OCI-M1 (cell line): ENCODE results near the gene ATAD1.
"Not testable (repeated sequence)": the region's sequence is repeated elsewhere in the genome, so short reads cannot be mapped to it uniquely, and the experiment has no call there.

Source experiments
- DNase-seq: peaks from one replicate; lab custom pipeline; 2025; lab: John Stamatoyannopoulos, UW

The ATAD1 gene

DNA sequence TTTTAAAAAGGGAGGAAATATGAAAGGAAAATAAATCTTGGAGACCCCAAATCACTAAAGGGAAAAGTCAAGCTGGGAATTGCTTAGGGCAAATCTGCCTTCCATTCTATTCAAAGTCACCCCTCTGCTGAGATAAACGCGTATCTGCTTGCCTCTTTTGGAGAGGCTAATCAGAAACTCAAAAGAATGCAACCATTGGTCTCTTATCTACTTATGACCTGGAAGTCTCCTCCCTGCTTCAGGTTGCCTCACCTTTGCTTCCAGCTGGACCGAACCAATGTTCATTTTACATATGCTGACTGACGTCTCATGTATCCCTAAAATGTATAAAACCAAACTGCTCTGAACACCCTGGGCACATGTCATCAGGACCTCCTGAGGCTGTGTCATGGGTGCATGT is 14.7 kb downstream of the ATAD1 start:
- DNase-seq: no peak

DNA sequence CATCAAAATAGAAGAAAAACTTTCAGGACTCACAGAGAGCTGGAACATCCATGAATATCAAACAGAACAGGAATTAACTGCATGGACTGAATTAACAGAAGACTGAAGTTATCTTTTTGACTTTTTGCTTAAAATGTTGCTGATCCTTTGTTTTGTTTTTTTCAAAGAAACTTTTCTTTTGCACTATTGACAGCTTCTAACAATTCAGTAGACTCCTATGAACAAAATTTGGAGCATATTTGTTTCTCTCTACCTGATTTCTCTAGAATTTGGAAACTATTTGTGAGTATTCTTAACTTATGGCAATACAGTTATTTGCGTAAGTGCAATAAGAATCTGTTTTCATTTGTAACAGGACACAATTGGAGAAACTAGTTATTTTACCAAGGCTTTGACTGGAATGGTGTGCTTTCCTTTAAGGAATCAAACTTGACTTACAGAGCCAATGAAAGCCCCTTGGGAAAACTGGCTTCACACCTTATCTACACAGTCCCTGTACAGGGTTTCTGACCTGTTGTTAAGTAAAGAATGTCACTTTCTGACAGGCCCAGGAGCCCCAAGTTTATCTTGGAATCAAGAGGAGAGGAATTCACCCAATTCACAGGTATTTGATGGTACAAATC is 16.1 kb downstream of the ATAD1 start:
- DNase-seq: not testable (repeated sequence)

DNA sequence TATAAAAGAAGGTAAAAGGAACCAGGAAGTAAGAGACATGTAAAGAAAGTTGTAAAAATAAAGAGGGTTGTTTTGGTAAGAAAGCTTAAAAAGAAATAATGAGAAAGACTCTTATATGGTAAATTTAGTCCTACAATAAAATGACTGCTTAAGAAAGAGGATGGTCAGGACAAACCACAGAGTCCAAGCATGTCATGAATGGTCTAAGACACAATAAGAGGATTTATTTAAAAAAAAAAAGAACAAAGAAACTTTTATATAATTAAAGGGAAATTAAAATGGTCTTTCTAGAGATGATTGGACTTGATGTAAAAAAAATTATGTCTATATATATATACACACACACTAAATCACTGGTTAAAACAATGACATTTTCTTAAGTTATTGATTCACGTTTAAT is 18.2 kb downstream of the ATAD1 start:
- DNase-seq: peak; percentile 23

DNA sequence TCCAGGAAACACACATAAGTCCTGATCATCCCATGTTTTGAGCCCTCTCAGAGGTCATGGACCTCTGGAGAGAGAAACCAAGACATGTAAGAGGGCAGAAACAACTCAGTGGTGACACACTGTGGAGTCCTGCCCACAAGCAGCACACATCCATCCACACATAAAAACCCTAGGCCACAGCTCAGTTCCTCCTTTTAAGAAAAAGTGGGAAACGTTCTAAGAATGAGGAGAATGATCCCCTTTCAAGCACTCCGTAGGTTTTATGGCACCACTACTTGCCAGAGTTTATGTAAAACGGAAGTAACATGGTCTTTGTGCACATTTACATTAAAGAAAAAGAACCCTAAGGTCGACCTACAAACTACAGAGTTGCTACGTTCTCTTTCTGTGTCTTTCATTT is 19.9 kb downstream of the ATAD1 start:
- no peak for DNase-seq

DNA sequence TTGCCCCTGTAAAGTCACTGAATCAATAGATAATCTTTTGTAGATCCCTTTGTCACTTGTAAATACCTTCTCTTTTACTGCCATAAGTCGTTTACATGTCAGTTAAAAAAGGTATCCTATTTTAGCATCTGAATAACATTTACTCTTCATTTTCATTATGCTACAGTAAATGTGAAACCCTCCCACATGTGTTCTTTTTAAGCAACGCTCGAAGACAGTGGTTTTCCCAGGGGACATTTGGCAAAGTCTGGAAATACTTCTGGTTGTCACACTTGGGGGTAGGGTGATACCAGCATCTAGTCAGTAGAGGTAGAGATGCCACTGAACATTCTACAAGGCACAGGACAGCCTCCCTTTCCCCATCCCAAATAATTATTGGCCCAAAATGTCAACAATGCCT is 23.7 kb downstream of the ATAD1 start:
- DNase-seq: no peak

DNA sequence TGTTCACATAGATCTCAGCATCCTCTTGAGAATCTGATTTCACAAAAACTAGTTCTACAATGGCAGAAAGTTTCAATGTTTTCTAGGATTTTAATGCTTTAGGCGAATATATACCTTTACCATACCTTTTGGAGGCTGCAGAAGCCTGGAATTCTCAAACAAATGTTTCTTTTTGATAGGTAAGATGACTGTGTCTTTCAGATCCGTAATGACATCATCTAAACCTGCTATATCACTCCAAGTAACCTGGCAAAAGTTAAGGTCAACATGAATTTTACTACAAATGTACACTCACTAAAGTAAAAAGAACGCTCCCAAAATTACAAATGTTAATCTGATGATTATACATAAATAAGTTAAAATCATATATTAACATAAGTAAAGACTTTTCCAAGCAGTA is 27.8 kb downstream of the ATAD1 start:
- no peak for DNase-seq

DNA sequence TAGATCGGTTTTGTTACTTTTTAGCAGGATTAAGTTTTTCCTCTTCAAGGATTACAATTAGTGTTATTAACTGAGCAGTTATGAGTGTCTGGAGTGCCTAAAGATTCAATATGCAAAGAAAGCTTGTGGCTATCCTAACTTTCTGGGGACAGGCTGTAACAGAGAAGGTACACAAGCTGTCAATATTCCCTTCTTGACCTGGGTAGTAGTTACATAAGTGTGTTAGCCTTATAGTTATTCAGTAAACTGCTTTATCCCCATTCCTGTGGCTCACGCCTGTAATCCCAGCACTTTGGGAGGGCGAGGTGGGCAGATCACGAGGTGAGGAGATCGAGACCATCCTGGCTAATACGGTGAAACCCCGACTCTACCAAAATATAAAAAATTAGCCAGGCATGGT is 31.6 kb downstream of the ATAD1 start:
- no peak for DNase-seq

DNA sequence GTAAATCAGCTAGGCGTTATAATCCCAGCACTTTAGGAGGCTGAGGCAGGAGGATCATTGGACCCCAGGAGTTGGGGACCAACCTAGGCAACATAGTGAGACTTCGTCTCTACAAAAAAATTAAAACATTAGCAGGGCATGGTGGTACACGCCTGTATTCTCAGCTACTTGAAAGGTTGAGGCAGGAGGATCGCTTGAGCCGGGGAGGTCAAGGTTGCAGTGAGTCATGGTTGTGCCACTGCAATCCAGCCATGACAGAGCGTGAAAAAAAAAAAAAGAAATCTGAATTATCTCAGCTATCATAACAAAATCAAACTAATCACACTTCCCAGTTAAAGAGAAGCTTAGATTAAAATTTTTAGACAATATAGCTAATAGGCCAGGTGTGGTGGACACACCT is 35.3 kb downstream of the ATAD1 start:
- no peak for DNase-seq

DNA sequence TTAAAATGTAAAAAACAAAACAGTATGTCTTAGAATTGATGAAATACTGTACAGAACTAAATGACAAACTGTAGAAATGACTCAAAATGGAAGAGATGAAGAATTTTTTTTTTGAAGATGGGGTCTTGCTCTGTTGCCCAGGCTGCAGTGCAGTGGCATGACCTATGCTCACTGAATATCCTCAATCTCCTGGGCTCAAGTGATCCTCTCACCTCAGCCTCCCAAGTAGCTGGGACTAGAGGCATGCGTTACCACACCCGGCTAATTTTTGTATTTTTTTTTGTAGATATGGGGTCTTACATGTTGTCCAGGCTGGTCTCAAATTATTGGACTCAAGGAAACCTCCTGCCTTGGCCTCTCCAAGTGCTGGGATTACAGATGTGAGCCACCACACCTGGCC is 36.5 kb downstream of the ATAD1 start:
- DNase-seq: no peak

DNA sequence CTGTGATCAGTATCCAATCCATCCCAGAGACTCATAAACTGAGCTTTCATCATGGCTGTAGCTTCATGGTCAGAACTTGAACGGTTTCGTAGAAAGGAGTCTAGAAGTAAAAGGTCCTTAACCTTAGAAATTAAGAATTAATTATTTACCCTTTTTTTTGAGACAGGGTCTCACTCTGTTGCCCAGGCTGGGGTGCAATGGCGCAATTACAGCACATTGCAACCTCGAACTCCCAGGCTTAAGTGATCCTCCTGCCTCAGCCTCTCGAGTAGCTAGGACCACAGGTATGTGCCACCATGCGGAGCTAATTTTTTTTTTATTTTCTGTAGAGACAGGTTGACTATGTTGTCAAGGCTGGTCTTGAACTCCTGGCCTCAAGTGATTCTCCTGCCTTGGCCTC is 41.7 kb downstream of the ATAD1 start:
- no peak for DNase-seq

DNA sequence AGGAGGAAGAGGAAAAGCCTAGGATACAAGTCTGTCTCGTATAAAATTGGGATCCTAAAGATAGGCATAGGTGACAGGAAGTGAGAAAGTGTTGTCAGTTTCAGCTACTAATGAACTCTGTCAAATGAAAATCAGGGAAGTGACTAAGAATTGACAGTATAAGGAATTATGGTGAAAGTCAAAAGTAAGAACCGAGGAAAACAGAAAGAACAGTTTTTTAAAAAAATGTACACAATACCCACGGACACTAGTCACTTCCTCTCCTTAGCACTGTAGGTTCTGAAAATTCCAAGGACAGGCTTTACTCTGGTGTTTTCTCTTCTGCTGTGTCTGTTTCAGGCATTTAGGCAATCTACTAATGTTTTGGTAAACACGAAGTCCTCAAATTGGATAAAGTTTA is 42.3 kb downstream of the ATAD1 start:
- DNase-seq: no peak

DNA sequence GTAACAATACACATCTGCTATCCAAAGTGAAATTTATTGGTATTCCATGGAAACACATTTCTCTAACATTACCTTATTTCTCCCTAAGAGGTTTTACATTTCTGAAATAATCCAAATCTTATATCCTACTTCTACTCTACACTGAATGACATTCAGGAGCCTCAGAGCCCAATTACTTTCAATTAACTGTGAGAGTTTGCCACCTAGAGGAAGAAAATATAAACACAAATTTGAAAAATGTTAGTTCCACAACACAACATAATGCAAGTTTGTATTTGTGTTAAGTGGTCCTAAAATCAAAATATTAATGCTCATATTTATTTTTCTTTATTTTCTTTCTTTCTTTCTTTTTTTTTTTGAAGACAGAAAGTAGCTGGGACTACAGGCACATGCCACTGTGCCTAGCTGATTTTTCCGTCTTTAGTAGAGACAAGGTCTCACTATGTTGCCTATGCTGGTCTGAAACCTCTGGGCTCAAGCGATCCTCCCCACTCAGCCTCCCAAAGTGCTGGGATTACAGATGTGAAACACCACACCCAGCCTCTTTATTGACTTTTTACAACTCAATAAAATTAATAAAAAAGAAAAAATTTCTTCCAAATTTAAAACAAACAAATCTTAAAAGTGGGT is 46.0 kb downstream of the ATAD1 start:
- DNase-seq: peak; percentile 80

DNA sequence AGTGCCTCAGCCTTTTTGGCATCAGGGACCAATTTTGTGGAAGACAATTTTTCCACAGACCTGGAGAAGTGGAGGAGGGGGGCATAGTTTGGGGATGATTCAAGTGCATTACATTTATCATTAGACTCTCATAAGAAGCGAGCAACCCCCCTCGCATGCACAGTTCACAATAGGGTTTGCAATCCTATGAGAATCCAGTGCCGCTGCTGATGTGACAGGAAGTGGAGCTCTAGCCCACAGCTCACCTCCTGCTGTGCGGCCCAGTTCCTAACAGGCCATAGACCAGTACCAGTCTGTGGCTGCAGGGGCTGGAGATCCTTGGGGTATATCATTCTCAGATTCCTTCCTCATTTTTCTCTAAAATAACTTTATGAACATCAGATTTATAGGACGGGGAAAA is 50.8 kb downstream of the ATAD1 start:
- DNase-seq: no peak

DNA sequence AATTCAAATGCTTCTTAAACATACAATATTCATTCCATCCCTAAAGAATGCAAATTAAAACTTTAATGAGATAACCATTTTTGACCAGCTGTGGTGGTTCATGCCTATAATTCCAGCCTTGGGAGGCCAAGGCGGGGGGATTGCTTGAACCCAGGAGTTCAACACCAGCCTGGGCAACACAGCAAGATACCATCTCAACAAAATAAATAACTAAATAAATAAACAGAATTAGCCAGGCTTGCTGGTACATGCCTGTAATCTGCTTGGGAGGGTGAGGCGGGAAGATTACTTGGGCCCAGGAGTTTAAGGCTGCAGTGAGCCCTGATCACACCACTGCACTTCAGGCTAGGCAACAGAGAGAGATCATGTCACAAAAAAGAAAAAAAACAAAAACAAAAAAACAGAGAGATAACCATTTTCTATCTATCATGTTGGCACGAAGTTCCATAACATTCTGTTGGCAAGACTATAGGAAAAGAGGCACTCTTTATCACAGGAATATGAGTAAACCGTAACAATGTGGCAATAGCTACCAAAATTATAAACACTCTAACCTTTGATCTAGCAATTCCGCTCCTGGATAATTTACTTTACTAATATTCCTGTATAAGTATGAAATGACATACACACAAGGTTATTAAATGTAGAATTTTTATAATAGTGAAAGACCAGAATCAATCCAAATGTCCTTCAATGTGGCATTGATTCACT is 52.2 kb downstream of the ATAD1 start:
- no peak for DNase-seq

DNA sequence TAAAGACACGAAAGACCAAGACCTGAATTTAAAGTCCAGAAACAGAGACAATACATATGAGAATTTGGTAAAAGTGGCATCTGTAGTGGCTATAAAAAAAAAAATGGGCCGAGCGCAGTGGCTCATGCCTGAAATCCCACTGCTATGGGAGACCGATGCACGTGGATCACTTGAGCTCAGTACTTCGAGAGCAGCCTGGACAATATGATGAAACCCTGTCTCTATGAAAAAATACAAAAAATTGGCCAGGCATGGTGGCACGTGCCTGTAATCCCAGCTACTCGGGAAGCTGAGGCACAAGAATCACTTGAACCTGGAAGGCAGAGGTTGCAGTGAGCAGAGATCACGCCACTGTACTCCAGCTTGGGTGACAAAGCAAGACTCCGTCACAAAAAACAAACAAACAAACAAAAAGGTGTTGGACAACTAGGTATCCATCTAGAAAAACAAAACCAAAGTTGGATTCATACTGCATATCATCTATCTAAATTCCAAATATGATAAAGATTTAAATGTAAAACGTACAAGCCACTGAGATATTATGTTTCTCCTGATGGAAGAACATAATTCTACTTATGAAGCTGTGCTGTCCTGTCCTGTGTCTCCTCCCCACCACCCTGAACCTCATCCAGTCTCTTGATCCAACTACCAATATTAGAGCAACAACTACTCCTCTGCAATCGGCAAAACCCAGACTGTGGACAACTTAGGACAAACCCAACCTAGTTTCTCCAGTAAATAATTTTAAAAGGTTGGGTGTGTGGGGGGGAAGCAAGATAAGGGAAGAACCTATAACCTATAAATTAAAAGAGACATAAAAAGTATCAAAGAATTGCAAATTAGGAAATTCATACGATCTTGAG is 53.7 kb downstream of the ATAD1 start:
- no peak for DNase-seq

DNA sequence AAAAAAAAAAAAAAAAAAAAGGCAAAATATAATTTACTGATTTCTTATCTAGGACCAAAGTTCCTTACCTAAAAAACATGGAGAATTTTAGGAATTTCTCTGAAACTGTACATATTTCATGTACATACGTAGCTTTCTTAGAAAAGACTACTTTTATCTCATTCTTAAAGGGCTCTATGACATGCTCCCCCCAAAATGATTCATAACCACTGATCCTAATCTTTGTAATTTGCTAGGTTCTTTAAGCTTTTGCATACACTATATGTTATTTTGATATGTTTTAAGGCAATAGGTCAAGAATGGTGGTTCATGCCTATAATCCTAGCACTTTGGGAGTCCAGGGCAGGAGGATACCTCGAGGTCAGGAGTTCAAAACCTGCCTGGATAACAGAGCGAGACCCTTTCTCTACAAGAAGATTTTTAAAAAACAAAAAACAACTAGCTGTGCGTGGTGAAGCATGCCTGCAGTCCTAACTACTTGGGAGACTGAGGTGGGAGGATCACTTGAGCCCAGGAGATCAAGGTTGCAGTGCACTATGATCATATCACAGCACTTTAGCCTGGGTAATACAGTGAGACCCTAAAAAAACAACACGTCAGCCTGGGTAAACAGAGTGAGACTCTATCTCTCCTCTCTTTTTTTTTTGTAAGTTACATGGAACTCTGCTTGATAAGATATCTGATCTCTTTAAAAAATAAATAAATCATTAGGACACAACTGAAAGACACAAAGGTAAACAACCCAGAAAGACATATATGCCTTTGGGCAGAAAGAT is 54.8 kb downstream of the ATAD1 start:
- no peak for DNase-seq

DNA sequence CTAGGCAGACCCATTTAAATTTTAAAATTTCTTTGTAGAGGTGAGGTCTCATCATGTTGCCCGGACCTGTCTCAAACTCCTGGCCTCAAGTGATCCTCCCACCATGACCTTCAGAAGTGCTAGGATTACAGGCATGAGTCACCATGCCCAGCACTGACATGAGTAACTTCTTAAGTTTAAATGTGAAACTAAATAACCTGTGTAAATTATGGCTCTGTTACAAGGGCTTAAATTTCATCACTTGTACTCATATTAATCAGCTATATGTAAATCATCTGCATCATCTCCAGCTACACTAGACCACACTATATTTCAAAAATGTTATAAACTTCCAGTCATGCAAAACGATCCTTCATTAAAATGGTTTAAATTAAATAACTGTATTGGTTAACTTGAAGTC is 56.1 kb downstream of the ATAD1 start:
- peak; percentile 78 for DNase-seq

DNA sequence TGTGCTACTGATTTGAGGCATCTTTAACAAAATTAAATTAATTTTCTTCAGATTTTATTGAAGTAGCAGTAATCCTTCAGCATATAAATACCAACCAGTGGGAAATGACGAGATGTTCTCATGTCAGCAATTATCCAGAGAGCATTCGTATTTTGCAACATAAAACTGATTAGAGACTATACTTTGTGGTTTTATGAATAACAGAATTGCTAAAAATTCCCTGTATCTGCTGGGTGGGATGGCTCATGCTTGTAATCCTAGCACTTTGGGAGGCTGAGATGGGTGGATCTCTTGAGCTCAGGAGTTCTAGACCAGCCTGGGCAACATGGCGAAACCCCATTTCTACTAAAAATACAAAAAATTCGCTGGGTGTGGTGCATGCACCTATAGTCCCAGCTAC is 56.9 kb downstream of the ATAD1 start:
- DNase-seq: no peak

DNA sequence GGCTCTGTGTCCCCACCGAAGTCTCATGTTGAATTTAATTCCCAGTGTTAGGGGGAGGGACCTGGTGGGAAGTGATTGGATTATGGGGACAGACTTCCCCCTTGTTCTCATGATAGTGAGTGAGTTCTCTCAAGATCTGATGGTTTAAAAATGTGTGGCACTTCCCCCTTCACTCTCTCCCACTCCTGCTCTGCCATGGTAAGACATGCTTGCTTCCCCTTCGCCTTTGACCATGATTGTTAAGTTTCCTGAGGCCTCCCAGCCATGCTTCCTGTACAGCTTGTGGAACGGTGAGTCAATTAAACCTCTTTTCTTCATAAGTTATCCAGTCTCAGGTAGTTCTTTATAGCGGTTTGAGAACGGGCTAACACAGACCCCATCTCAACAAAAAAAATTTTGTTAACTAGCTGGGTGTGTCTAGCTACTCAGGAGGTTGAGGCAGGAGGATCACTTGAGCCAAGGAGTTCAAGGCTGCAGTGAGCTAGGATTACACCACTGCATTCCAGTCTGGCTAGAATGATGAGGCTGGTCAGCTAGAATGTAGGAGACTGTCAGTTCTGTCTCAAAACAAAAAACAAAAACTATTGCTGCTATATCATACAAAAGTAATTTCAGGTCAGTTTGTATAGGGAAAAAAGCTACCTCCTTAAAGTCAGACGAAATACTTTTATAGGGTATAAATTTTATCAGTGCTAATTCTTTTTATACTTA is 57.7 kb downstream of the ATAD1 start:
- peak; percentile 42 for DNase-seq

DNA sequence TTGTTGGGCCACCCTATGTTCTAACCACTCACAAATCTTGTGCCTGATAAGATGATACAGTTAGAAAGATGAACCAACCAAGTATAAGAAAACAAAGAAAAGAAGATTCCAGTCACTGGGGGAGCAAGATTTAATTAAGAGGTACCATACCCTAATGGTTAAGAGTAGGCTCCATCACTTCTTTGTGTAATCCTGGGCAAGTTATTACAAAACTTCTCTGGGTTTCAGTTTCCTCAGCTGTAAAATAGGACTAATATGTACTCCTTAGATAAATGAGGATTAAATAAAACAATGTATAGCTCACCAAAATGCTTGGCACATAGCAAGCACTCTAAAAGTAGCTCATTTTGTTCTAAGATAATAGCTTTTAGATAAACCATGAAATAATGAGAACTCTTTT is 58.5 kb downstream of the ATAD1 start:
- peak; percentile 45 for DNase-seq

DNA sequence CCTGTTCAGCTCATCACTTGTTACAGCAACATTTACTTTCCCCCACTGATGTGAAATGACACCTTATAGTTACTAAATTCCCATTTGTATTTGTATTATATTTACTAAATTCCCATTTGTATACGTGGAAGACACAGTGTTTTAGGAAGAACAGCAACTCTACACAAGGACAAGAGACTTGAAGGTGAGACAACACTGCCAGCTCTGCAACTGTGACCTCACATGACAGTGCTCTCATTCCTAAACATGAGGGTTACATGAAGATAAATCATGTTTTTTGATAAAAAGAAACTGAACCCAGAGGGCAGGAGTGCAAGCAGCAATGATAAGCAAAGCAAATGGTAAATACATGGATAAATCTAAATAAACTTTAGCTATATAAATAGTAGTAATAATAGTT is 60.3 kb downstream of the ATAD1 start:
- DNase-seq: no peak
